Endothelial cell of umbilical vein (primary cell): ENCODE data around the gene IDH1. TPM values are rescaled to one million over a fixed set of nuclear protein-coding genes. Genes with fewer than 3 reads are reported as not detected.

Experiments
- BruUV-seq: library from RNA; stranded (reverse); fragments of 400-500 nt; replicated peaks from 2 replicates; lab custom pipeline; 2021; lab: Mats Ljungman, UMichigan
- CTCF ChIA-PET: fragments of 300-600, 350-600 bp; sonication (Branson Sonifier 250); formaldehyde crosslinking; loops from one replicate; lab custom pipeline; 2021; ENCODE audit warnings: antibody characterized with exemption, inconsistent platforms; lab: Charles Lee
- POLR2A ChIA-PET: fragments of 300-600, 350-600 bp; sonication (Branson Sonifier 250); formaldehyde crosslinking; loops from one replicate; lab custom pipeline; 2021; ENCODE audit warnings: antibody characterized with exemption, inconsistent platforms; lab: Charles Lee
- DNase-seq: peaks from one replicate; pipeline ENCODE4 v3.0.0-alpha.2; 2011; ENCODE audit warnings: low read depth, low spot score
- FAIRE-seq: peaks from 2 replicates; lab custom pipeline; 2011; peaks lifted over from hg19 to GRCh38; lab: Jason Lieb, UNC
- H2AFZ ChIP-seq: 2 replicates; pipeline ENCODE4 v1.6.0; 2012; ENCODE audit warnings: low read depth, low read length, control low read depth, inconsistent platforms
- H3K27ac ChIP-seq: 2 replicates; pipeline ENCODE4 v1.5.1; 2011; ENCODE audit warnings: low read depth, mild to moderate bottlenecking, control low read depth, low read length, moderate library complexity; ENCODE audit not compliant: insufficient read depth
- H3K27me3 ChIP-seq, 2 experiments: 2 replicates each; pipeline versions ENCODE4 v1.6.0 to v1.6.1; 2011; ENCODE audit warnings: low read length in 2 of 2, mixed read lengths in 1 of 2; ENCODE audit not compliant: control insufficient read depth in 2 of 2, insufficient read depth in 2 of 2
- H3K36me3 ChIP-seq, 2 experiments: 2 replicates in 1 of 2; 3 replicates in 1 of 2; pipeline ENCODE4 v1.5.1; 2011; ENCODE audit warnings: low read length in 2 of 2, mild to moderate bottlenecking in 1 of 2, moderate library complexity in 1 of 2; ENCODE audit not compliant: control insufficient read depth in 2 of 2, insufficient read depth in 2 of 2; ENCODE audit errors: extremely low read depth in 1 of 2
- H3K4me1 ChIP-seq: 3 replicates; pipeline ENCODE4 v1.5.1; 2011; ENCODE audit warnings: mild to moderate bottlenecking, low read length; ENCODE audit not compliant: control insufficient read depth, insufficient read depth; ENCODE audit errors: extremely low read depth
- H3K4me2 ChIP-seq: 2 replicates; pipeline ENCODE4 v1.6.1; 2011; ENCODE audit warnings: low read length, control low read depth, mixed read lengths; ENCODE audit not compliant: insufficient read depth
- H3K4me3 ChIP-seq, 3 experiments: fragments of 200-600 bp in 1 of 3; sonication (generic), shearing (Covaris generic) in 1 of 3; replicated peaks in 1 of 3; 2 replicates each; pipeline ENCODE4 v1.5.1; 2011 to 2016; ENCODE audit warnings: control low read depth in 3 of 3, low read length in 3 of 3, mild to moderate bottlenecking in 2 of 3, inconsistent platforms in 1 of 3, low read depth in 1 of 3, moderate library complexity in 1 of 3; ENCODE audit not compliant: insufficient read depth in 1 of 3
- H3K79me2 ChIP-seq: 2 replicates; pipeline ENCODE4 v1.6.0; 2012; ENCODE audit warnings: low read length, inconsistent platforms; ENCODE audit not compliant: control insufficient read depth, insufficient read depth
- H3K9ac ChIP-seq: replicated peaks from 2 replicates; pipeline ENCODE3; 2011; ENCODE audit warnings: low read length, control low read depth; ENCODE audit not compliant: insufficient read depth; ENCODE audit errors: extremely low read depth
- H3K9me1 ChIP-seq: replicated peaks from 3 replicates; pipeline ENCODE4 v1.6.0; 2011; ENCODE audit warnings: mild to moderate bottlenecking, low read length; ENCODE audit not compliant: control insufficient read depth, insufficient read depth; ENCODE audit errors: extremely low read depth
- H3K9me3 ChIP-seq: replicated peaks from 2 replicates; pipeline ENCODE4 v1.5.1; 2012; ENCODE audit warnings: low read length, inconsistent platforms; ENCODE audit not compliant: control insufficient read depth, insufficient read depth
- H4K20me1 ChIP-seq: replicated peaks from 2 replicates; pipeline ENCODE3; 2011; ENCODE audit warnings: mild to moderate bottlenecking, low read length; ENCODE audit not compliant: control insufficient read depth, insufficient read depth; ENCODE audit errors: extremely low read depth
- EZH2 ChIP-seq: IDR thresholded peaks from 2 replicates; pipeline ENCODE4 v1.6.1; 2012; ENCODE audit warnings: borderline replicate concordance, low read depth, mild to moderate bottlenecking, moderate library complexity, low read length, inconsistent platforms; ENCODE audit not compliant: severe bottlenecking
- FOS ChIP-seq: IDR thresholded peaks from 2 replicates; pipeline ENCODE4 v1.6.1; 2011; ENCODE audit warnings: mild to moderate bottlenecking, low read length, moderate library complexity, borderline replicate concordance; ENCODE audit not compliant: insufficient read depth
- JUN ChIP-seq: IDR thresholded peaks from 2 replicates; pipeline ENCODE4 v1.6.1; 2011; ENCODE audit warnings: borderline replicate concordance, low read depth; ENCODE audit not compliant: insufficient read length, insufficient read depth
- POLR2A ChIP-seq: IDR thresholded peaks from 2 replicates; pipeline ENCODE4 v1.6.1; 2012; ENCODE audit warnings: low read depth, mild to moderate bottlenecking, control low read depth, low read length
- dilution Hi-C: fragments of 300-500 bp; cut with MboI; formaldehyde crosslinking; loops from one replicate; pipeline ENCODE4 v1.15.0; 2019; ENCODE audit warnings: low sequenced_read_pairs; ENCODE audit not compliant: extremely low pct_ligation_motif_present
- intact Hi-C: fragments of 100-400 bp; cut with micrococcal nuclease; formaldehyde crosslinking; loops from one replicate; pipeline ENCODE4 v1.10.0; 2022
- polyA plus RNA-seq, 4 experiments: library from polyadenylated mRNA; depleted of rRNA in 3 of 4; stranded (reverse) in 3 of 4; unstranded in 1 of 4; fragments of >200 nt; gene quantifications; 2 replicates each; pipeline versions ENCODE4 v1.2.1 to v1.2.3, GENCODE V29; 2011 to 2012; ENCODE audit warnings: missing spikeins in 1 of 4
- total RNA-seq: library from RNA; stranded (reverse); gene quantifications from 2 replicates; pipeline ENCODE4 v1.2.3, GENCODE V29; 2021
- TF ChIP-seq, protein P1 (sequence below): IDR thresholded peaks from 2 replicates; pipeline ENCODE4 v1.6.1; 2011; ENCODE audit not compliant: insufficient read depth, insufficient read length

IDH1 gene
- total and polyA plus RNA-seq, 2 donors (not counting 3 experiments of a cell fraction or from before 2014, with no cell fraction given): 63.1 to 107 TPM

DNA sequence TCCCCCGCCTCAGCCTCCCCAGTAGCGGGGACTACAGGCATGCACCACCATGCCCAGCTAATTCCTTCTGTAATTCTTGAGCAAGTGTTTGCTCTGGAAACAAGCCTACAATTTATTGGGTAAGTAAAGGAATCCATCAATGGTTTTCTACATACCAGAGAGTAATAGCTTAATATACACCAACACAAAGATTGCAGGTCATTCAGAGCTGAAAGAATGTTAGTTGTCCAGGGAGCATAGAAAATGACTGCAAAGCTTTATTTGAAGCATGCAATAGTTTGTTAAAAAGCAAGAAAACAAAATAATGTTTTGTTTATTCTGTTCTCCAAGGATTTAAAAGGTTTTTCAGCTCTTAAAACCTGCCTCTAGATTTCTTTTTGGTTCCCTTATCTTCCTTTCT is 5.6 kb downstream of the IDH1 start:
- intact Hi-C loops: no loop called here
- POLR2A ChIA-PET: no interaction called here

DNA sequence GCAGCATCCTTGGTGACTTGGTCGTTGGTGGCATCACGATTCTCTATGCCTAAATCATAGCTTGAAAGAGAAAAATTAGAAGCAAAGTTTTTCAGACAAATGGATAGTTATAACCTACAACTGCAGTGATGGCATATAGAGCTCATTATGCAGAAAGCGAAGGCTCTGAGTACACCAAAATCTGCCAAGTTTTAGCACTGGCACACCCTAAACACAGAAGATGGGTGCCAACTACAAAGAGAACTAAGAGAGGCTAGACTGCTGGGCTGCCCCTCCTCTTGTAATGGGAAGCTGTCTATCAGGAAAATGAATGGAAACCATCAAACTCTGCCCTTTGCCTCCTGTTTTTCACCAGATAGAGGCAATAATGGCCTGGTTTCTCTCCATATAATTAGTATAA is 6.3 kb downstream of the IDH1 start:
- H2AFZ ChIP-seq: no peak overlapping the region
- peaks cover 7 to 38% of the 10 kb centered on the region in 2 experiments for H3K36me3 ChIP-seq
- H3K4me2 ChIP-seq: no peak overlapping the region
- no peaks in the 10 kb centered on the region for H4K20me1 ChIP-seq
- intact Hi-C loops (no loop called here), dilution Hi-C loops (no loop called here)
- FAIRE-seq (no peak), DNase-seq (no peak)
- H3K9ac ChIP-seq: no peak overlapping the region
- H3K4me1 ChIP-seq: peaks cover 24% of the 10 kb centered on the region
- POLR2A ChIA-PET: no interaction called here
- no peaks in the 10 kb centered on the region for H3K9me3 ChIP-seq
- peaks cover 4% of the 10 kb centered on the region for H3K79me2 ChIP-seq
- no peak overlapping the region for H3K27ac ChIP-seq
- no peaks in the 10 kb centered on the region for H3K27me3 ChIP-seq
- no peaks in the 10 kb centered on the region for H3K9me1 ChIP-seq
- H3K4me3 ChIP-seq: no peak overlapping the region
- TF ChIP-seq, protein P1, sequence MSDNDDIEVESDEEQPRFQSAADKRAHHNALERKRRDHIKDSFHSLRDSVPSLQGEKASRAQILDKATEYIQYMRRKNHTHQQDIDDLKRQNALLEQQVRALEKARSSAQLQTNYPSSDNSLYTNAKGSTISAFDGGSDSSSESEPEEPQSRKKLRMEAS: no peak
- TF ChIP-seq EZH2: no peak
- TF ChIP-seq POLR2A: no peak
- no peak for TF ChIP-seq JUN
- CTCF ChIA-PET: interaction anchor here (1.5 kb wide), 1 partner anchor 11 kb away, joined by 3 read pairs; no protein-coding TSS in a partner anchor
- BruUV-seq: no TSS peak

More for the DNA sequence above, 5.6 kb downstream of the IDH1 start:
- H3K9ac ChIP-seq: no peak overlapping the region
- BruUV-seq: no TSS peak
- H4K20me1 ChIP-seq: no peaks in the 10 kb centered on the region
- no peak overlapping the region for H3K4me3 ChIP-seq
- H3K27ac ChIP-seq: no peak overlapping the region
- DNase-seq (no peak), FAIRE-seq (no peak)
- dilution Hi-C loops: no loop called here
- no peaks in the 10 kb centered on the region for H3K9me1 ChIP-seq
- H3K4me1 ChIP-seq: peaks cover 28% of the 10 kb centered on the region
- CTCF ChIA-PET: interaction anchor here (0.9 to 1.5 kb wide), 2 partner anchors 12 to 75 kb away, joined by 3 read pairs; no protein-coding TSS in a partner anchor
- no peaks in the 10 kb centered on the region for H3K27me3 ChIP-seq
- H2AFZ ChIP-seq: no peak overlapping the region
- H3K4me2 ChIP-seq: no peak overlapping the region
- peaks cover 7 to 38% of the 10 kb centered on the region in 2 experiments for H3K36me3 ChIP-seq
- H3K9me3 ChIP-seq: no peaks in the 10 kb centered on the region
- H3K79me2 ChIP-seq: peaks cover 4% of the 10 kb centered on the region
- TF ChIP-seq FOS: no peak
